Measurements from ENCODE around the gene ATP11B.

GRCh38 chr3:182746959-182747358 is 46.3 kb upstream of the ATP11B start:
- TF ChIP-seq CTCF (IDR thresholded peaks at IDR 0.05; ENCODE audit: poor library complexity) = no peak
- no peak for TF ChIP-seq EZH2phosphoT487 (IDR thresholded peaks at IDR 0.05; ENCODE audit: low read depth, severe bottlenecking, unreplicated experiment)
- no peak for TF ChIP-seq EZH2 (IDR thresholded peaks at IDR 0.05; ENCODE audit: borderline replicate concordance)

Data from hepatocyte (in vitro differentiated cells).